HuH-7 (cell line): ENCODE measurements around the gene SEMA3A.

Source experiments
- DNase-seq: peaks from one replicate; pipeline ENCODE4 v3.0.0; 2011; ENCODE audit warnings: low spot score

SEMA3A gene

GRCh38 chr7:84195295-84196060 lies 889 bp upstream of the SEMA3A start:
- no peak for DNase-seq

GRCh38 chr7:84193747-84194146 lies 842 bp downstream of the SEMA3A start:
- no peak for DNase-seq

- DNase-seq, result no peak
Observed at GRCh38 chr7:84191842-84192241, 2.7 kb downstream of the SEMA3A start.

- DNase-seq, result no peak
Observed at GRCh38 chr7:84191261-84191660, 3.3 kb downstream of the SEMA3A start.

- DNase-seq, result no peak
Observed at GRCh38 chr7:84190016-84190705, 4.4 kb downstream of the SEMA3A start.

GRCh38 chr7:84188786-84189405 lies 5.7 kb downstream of the SEMA3A start:
- DNase-seq, result no peak

- DNase-seq, result no peak
Observed at GRCh38 chr7:84187813-84188510, 6.6 kb downstream of the SEMA3A start.

GRCh38 chr7:84187087-84187805 lies 7.3 kb downstream of the SEMA3A start:
- no peak for DNase-seq

- DNase-seq, result no peak
Observed at GRCh38 chr7:84183741-84184140, 10.8 kb downstream of the SEMA3A start.

GRCh38 chr7:84182301-84182700 lies 12.3 kb downstream of the SEMA3A start:
- no peak for DNase-seq

GRCh38 chr7:84181628-84182027 lies 13.0 kb downstream of the SEMA3A start:
- no peak for DNase-seq

GRCh38 chr7:84177758-84178412 lies 16.7 kb downstream of the SEMA3A start:
- no peak for DNase-seq

- no peak for DNase-seq
Observed at GRCh38 chr7:84176716-84177115, 17.9 kb downstream of the SEMA3A start.

GRCh38 chr7:84175461-84175860 lies 19.1 kb downstream of the SEMA3A start:
- DNase-seq, result no peak

- DNase-seq, result no peak
Observed at GRCh38 chr7:84170646-84171045, 23.9 kb downstream of the SEMA3A start.

- no peak for DNase-seq
Observed at GRCh38 chr7:84162584-84162983, 32.0 kb downstream of the SEMA3A start.

- no peak for DNase-seq
Observed at GRCh38 chr7:84162125-84162524, 32.5 kb downstream of the SEMA3A start.

- DNase-seq, result no peak
Observed at GRCh38 chr7:84161398-84161797, 33.2 kb downstream of the SEMA3A start.

GRCh38 chr7:84159435-84159834 lies 35.2 kb downstream of the SEMA3A start:
- no peak for DNase-seq

GRCh38 chr7:84157171-84157570 lies 37.4 kb downstream of the SEMA3A start:
- DNase-seq, result no peak
